Loucy (cell line): Measurements from ENCODE around the gene CADM1.

ENCODE experiments used
- H2AFZ ChIP-seq: fragments of 200-600 bp; sonication (generic); 2 replicates; pipeline ENCODE4 v1.6.0; 2016; ENCODE audit warnings: antibody characterized with exemption, mild to moderate bottlenecking, low read length, moderate library complexity
- H3F3A ChIP-seq: fragments of 200-600 bp; 2 replicates; pipeline ENCODE4 v1.6.0; 2016; ENCODE audit warnings: antibody characterized with exemption, low read depth, mild to moderate bottlenecking
- H3K27me3 ChIP-seq: fragments of 200-600 bp; sonication (generic); 2 replicates; pipeline ENCODE4 v1.6.1; 2014; ENCODE audit warnings: low read length, mild to moderate bottlenecking; ENCODE audit not compliant: insufficient read depth, poor library complexity, severe bottlenecking
- H3K36me3 ChIP-seq: fragments of 200-600 bp; sonication (generic); 2 replicates; pipeline ENCODE4 v1.6.1; 2016; ENCODE audit warnings: low read length; ENCODE audit not compliant: insufficient read depth
- H3K4me1 ChIP-seq: fragments of 200-600 bp; sonication (generic); 2 replicates; pipeline ENCODE4 v1.5.1; 2014; ENCODE audit warnings: low read length, mild to moderate bottlenecking; ENCODE audit not compliant: insufficient read depth, poor library complexity, severe bottlenecking
- H3K4me2 ChIP-seq: fragments of 200-600 bp; sonication (generic); 2 replicates; pipeline ENCODE4 v1.6.0; 2014; ENCODE audit warnings: antibody characterized with exemption, low read length, low read depth, mild to moderate bottlenecking; ENCODE audit not compliant: poor library complexity, severe bottlenecking
- H3K4me3 ChIP-seq: fragments of 200-600 bp; sonication (generic); 2 replicates; pipeline ENCODE4 v1.5.1; 2014; ENCODE audit warnings: low read length, mild to moderate bottlenecking, mixed read lengths; ENCODE audit not compliant: poor library complexity, severe bottlenecking
- H3K79me2 ChIP-seq: fragments of 200-600 bp; sonication (generic); 2 replicates; pipeline ENCODE4 v1.6.1; 2014; ENCODE audit warnings: low read length; ENCODE audit not compliant: insufficient read depth
- H3K9ac ChIP-seq: fragments of 200-600 bp; sonication (generic); 2 replicates; pipeline ENCODE4 v1.6.0; 2014; ENCODE audit warnings: mild to moderate bottlenecking, low read depth, low read length, moderate library complexity; ENCODE audit not compliant: poor library complexity, severe bottlenecking
- H3K9me2 ChIP-seq: fragments of 200-600 bp; sonication (generic); replicated peaks from 2 replicates; pipeline ENCODE4 v1.6.1; 2016; ENCODE audit warnings: low read depth, low read length, mixed read lengths
- H3K9me3 ChIP-seq: fragments of 200-600 bp; sonication (generic); 2 replicates; pipeline ENCODE4 v1.6.1; 2014; ENCODE audit warnings: mild to moderate bottlenecking, antibody characterized with exemption, low read length, low read depth; ENCODE audit not compliant: insufficient read depth
- H4K20me1 ChIP-seq: fragments of 200-600 bp; sonication (generic); 2 replicates; pipeline ENCODE4 v1.6.0; 2014; ENCODE audit warnings: antibody characterized with exemption, low read length, mild to moderate bottlenecking; ENCODE audit not compliant: insufficient read depth, poor library complexity, severe bottlenecking
- EZH2phosphoT487 ChIP-seq: fragments of 200-600 bp; IDR thresholded peaks from 2 replicates; pipeline ENCODE4 v1.6.1; 2018; ENCODE audit warnings: antibody characterized with exemption, mild to moderate bottlenecking, moderate library complexity, borderline replicate concordance
- TF ChIP-seq, protein P1 (sequence below): fragments of 200-600 bp; sonication (generic); conservative IDR thresholded peaks from 2 replicates; pipeline ENCODE4 v1.5.1; 2014; ENCODE audit warnings: mild to moderate bottlenecking, antibody characterized with exemption, low read length

CADM1 gene

GRCh38 chr11:115178705-115179104, 325.5 kb downstream of the CADM1 start:
- no peaks in the 10 kb centered on the region for H4K20me1 ChIP-seq
- TF ChIP-seq, protein P1, sequence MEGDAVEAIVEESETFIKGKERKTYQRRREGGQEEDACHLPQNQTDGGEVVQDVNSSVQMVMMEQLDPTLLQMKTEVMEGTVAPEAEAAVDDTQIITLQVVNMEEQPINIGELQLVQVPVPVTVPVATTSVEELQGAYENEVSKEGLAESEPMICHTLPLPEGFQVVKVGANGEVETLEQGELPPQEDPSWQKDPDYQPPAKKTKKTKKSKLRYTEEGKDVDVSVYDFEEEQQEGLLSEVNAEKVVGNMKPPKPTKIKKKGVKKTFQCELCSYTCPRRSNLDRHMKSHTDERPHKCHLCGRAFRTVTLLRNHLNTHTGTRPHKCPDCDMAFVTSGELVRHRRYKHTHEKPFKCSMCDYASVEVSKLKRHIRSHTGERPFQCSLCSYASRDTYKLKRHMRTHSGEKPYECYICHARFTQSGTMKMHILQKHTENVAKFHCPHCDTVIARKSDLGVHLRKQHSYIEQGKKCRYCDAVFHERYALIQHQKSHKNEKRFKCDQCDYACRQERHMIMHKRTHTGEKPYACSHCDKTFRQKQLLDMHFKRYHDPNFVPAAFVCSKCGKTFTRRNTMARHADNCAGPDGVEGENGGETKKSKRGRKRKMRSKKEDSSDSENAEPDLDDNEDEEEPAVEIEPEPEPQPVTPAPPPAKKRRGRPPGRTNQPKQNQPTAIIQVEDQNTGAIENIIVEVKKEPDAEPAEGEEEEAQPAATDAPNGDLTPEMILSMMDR = no peak
- TF ChIP-seq EZH2phosphoT487 = no peak
- H3F3A ChIP-seq = no peaks in the 10 kb centered on the region
- H3K4me3 ChIP-seq = no peak overlapping the region
- no peaks in the 10 kb centered on the region for H3K27me3 ChIP-seq
- no peaks in the 10 kb centered on the region for H3K36me3 ChIP-seq
- no peak overlapping the region for H3K4me2 ChIP-seq
- no peaks in the 10 kb centered on the region for H3K4me1 ChIP-seq
- no peak overlapping the region for H2AFZ ChIP-seq
- no peaks in the 10 kb centered on the region for H3K79me2 ChIP-seq
- no peaks in the 10 kb centered on the region for H3K9me3 ChIP-seq
- no peak overlapping the region for H3K9ac ChIP-seq
- H3K9me2 ChIP-seq = no peaks in the 10 kb centered on the region

- no peaks in the 10 kb centered on the region for H3F3A ChIP-seq
Measured at GRCh38 chr11:115173136-115173535, 331.1 kb downstream of the CADM1 start.

GRCh38 chr11:115170133-115170815, 333.9 kb downstream of the CADM1 start:
- TF ChIP-seq, protein P1 = peak; percentile 95
- no peak for TF ChIP-seq EZH2phosphoT487
- no peak overlapping the region for H3K4me3 ChIP-seq
- H3K9me2 ChIP-seq = no peaks in the 10 kb centered on the region
- no peak overlapping the region for H3K4me2 ChIP-seq
- no peaks in the 10 kb centered on the region for H3K27me3 ChIP-seq
- no peaks in the 10 kb centered on the region for H4K20me1 ChIP-seq
- H3F3A ChIP-seq = no peaks in the 10 kb centered on the region
- H3K9me3 ChIP-seq = no peaks in the 10 kb centered on the region
- H2AFZ ChIP-seq = no peak overlapping the region
- no peaks in the 10 kb centered on the region for H3K36me3 ChIP-seq
- H3K4me1 ChIP-seq = no peaks in the 10 kb centered on the region
- H3K79me2 ChIP-seq = no peaks in the 10 kb centered on the region
- H3K9ac ChIP-seq = no peak overlapping the region

More at GRCh38 chr11:115173136-115173535, 331.1 kb downstream of the CADM1 start:
- TF ChIP-seq, protein P1 = no peak
- no peak for TF ChIP-seq EZH2phosphoT487
- no peaks in the 10 kb centered on the region for H3K36me3 ChIP-seq
- no peaks in the 10 kb centered on the region for H4K20me1 ChIP-seq
- no peak overlapping the region for H3K9ac ChIP-seq
- no peak overlapping the region for H3K4me3 ChIP-seq
- H3K4me2 ChIP-seq = no peak overlapping the region
- no peaks in the 10 kb centered on the region for H3K79me2 ChIP-seq
- H3K27me3 ChIP-seq = no peaks in the 10 kb centered on the region
- H3K9me2 ChIP-seq = no peaks in the 10 kb centered on the region
- H3K9me3 ChIP-seq = no peaks in the 10 kb centered on the region
- no peaks in the 10 kb centered on the region for H3K4me1 ChIP-seq
- no peak overlapping the region for H2AFZ ChIP-seq
